ENCODE data around the gene SMIM7.

GRCh38 chr19:16671652-16672274 lies 11.8 kb upstream of the SMIM7 start:
- no peak for TF ChIP-seq TARDBP (CRISPR knock-in tag; IDR thresholded peaks at IDR 0.05)
- no peak for TF ChIP-seq ARID4A (CRISPR knock-in tag; IDR thresholded peaks at IDR 0.05; ENCODE audit: borderline replicate concordance)
